HEK293T (cell line): Measurements from ENCODE around the gene FAM120A.

Experiments used
- FOXA1 ChIP-seq: fragments of 450-650 bp; IDR thresholded peaks from 2 replicates; pipeline ENCODE4 v1.6.1; 2016; ENCODE audit warnings: mild to moderate bottlenecking
- FOXM1 ChIP-seq: fragments of 450-650 bp; IDR thresholded peaks from 2 replicates; pipeline ENCODE4 v1.6.1; 2017; ENCODE audit warnings: mild to moderate bottlenecking, borderline replicate concordance
- SP1 ChIP-seq: fragments of 450-650 bp; IDR thresholded peaks from 2 replicates; pipeline ENCODE4 v1.6.1; 2017
- TF ChIP-seq, protein P1 (sequence below): fragments of 450-650 bp; IDR thresholded peaks from 2 replicates; pipeline ENCODE4 v1.6.1; 2016

DNA sequence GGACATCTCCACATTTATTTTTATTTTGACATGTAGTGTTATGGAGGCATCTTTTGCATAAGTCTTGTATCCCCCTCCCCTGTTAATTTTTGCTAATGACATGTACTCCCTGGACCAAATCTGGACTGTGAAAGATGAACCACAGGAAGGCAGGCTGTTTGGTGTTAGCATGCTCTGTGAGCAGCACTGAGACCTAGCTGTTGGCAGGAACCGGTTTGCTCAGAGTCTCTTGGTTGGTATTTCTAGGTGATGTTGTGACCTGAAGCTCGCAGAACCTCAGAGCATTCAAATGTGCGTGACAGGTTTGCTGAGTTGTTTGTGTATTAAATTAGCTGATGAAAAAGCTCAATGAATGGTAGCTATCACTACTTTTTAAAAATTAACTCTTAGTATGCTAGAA is 71.3 kb downstream of the FAM120A start:
- TF ChIP-seq, protein P1, sequence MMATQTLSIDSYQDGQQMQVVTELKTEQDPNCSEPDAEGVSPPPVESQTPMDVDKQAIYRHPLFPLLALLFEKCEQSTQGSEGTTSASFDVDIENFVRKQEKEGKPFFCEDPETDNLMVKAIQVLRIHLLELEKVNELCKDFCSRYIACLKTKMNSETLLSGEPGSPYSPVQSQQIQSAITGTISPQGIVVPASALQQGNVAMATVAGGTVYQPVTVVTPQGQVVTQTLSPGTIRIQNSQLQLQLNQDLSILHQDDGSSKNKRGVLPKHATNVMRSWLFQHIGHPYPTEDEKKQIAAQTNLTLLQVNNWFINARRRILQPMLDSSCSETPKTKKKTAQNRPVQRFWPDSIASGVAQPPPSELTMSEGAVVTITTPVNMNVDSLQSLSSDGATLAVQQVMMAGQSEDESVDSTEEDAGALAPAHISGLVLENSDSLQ: no peak
- TF ChIP-seq FOXM1 (no peak), FOXA1 (no peak), SP1 (no peak)
